Superior temporal gyrus (tissue), 1 donor: ENCODE measurements around the gene NOS2.
A peak's percentile ranks its signal among the peaks of the same experiment; 100 is the strongest.
"Not testable (repeated sequence)": the region's sequence is repeated elsewhere in the genome, so short reads cannot be mapped to it uniquely, and the experiment has no call there.

Source experiments
- DNase-seq: peaks from one replicate; pipeline ENCODE4 v3.0.0-alpha.2; 2016; ENCODE audit errors: extremely low spot score

Gene NOS2

DNA sequence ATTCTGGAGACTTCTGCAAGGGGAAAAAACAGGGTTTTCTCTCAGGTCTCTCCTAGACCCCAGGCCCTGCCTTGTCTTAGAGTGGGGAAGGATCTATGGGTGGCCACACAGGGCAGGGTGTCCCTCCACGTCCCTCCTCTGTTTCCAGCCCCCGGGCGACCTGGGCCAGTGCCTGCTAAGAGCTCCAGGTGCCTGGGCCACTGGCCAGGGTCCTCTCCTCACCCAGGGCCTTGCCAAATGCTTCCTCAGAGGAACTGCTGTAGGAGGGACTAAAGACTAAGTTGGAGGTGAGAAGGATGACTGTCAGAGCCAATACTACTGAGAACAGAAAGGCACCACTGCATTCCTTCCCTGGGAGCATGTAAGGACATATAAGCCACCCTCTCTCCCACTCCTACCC is 11.4 kb downstream of the NOS2 start:
- no peak for DNase-seq

- DNase-seq, result no peak
These were observed 16.6 kb downstream of the NOS2 start for GRCh38 chr17:27783440-27784350.

DNA sequence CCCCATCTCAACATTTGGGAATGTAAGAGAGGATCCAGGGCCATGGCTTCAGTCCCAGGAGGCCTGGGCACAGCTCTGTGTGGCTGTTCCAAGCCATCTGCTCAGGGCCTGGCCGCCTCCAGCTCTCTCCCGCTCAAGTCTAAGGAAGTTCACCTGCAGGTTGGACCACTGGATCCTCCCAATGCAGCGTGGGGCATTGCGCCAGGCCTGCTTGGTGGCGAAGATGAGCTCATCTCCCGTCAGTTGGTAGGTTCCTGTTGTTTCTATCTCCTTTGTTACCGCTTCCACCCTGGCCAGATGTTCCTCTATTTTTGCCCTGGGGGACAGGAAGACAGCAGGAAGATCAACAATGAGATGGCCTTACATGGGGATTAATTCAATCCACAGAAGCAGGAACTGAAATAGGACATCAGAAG is 17.5 kb downstream of the NOS2 start:
- DNase-seq, result no peak

DNA sequence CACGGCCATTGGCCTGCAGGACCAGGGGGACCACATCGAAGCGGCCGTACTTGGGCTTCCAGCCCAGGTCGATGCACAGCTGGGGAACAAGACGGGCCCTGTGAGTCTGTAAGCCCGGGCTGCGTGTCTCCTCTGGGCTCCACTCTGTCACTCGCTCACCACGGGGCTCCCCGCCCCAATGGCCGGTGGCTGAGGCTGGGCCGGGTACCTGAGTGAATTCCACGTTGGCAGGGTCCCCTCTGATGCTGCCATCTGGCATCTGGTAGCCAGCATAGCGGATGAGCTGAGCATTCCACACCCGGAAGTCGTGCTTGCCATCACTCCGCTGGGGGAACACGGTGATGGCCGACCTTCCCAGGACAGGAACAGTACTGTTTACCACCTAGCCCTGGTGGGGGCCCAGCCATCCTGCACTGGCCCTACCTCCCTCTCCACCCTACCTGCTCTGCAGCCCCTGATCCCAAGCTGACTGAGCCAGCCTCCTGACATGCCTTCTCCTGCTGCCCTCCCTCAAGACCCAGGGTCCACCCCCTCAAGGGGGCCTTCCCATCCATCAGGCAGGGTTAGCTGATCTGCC is 19.4 kb downstream of the NOS2 start:
- DNase-seq, result no peak

- no peak for DNase-seq
These were observed 20.1 kb downstream of the NOS2 start for GRCh38 chr17:27780092-27780827.

DNA sequence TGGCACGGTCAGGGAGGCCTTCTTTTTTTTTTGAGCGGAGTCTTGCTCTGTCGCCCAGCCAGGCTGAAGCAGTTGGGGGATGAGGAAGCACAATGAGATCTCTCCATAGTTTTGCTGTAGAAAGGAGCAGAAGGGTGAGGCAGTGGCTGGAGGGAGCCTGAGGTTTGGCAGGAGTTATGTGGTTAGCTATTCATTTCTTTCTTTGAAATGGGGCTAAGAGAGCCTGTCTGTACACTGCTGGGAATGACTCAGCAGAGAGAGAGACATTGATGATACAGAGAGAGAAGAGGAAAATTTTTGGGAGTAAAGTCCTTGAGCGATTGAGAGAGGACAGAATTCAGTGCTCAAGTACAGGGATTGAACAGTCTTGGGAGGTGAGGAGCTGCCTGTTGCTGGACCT is 22.1 kb downstream of the NOS2 start:
- no peak for DNase-seq

- DNase-seq, result no peak
These were observed 23.3 kb downstream of the NOS2 start for GRCh38 chr17:27776882-27777624.

DNA sequence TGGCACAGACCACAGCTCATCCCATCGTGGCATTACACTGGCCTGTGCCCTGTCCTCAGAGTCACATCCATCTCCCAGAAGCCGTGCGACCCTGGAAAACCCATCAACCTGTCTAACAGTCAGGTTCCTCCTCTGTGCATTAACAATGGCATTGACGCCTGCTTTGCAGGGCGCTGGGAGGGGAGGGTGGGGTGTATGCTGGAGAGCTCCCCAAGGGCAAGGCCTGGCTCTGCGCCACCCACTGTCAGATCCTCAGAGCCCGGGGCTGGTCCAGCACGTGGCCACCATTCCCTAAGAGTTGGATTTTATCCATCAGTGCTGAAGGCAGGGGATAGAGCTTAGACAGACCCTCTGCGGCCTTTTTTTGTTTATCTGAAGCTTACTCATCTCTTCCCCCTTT is 28.7 kb downstream of the NOS2 start:
- no peak for DNase-seq

DNA sequence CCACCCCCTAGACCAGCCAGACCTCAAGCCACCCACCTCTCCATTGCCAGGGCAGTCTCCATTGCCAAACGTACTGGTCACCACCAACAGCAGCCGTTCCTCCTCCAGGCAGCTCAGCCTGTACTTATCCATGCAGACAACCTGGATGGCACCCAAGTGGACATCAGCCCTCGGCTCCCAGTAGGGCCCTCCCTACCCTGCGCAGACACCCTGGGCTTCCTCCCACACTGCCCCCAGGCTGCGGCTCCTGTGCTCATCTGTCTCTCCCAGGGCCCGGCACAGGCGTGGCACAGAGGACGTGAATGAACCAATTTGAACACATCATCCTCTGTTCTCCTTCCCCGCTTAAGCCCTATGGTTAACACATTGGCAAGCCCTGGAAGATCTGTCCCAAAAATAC is 29.5 kb downstream of the NOS2 start:
- no peak for DNase-seq

DNA sequence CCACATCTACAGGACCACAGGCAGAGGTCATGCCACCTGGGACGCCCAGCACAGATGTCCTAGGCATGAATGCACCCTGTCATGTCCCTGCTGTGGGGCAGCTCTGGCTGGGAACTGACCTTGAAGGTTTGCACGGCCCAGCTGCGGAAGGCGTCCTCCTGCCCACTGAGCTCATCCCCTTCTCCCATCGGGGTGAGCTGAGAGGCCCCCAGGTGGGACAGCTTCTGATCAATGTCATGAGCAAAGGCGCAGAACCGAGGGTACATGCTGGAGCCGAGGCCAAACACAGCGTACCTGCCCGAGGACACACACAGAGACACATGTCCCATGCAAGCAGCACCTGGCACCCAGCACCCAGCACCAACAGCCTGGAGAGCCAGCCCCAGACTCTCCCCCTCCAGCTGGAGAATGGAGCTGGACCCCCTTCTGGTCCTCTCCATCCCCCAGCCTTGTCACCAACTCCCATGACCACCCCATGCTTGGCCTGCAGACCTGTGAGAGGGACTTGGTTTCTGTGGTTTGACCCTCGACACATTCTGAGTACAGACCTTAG is 31.4 kb downstream of the NOS2 start:
- DNase-seq, result no peak

- no peak for DNase-seq
These were observed 33.9 kb downstream of the NOS2 start for GRCh38 chr17:27766438-27766837.

- no peak for DNase-seq
These were observed 35.0 kb downstream of the NOS2 start for GRCh38 chr17:27765353-27765752.

- DNase-seq, result no peak
These were observed 35.7 kb downstream of the NOS2 start for GRCh38 chr17:27764589-27764988.

DNA sequence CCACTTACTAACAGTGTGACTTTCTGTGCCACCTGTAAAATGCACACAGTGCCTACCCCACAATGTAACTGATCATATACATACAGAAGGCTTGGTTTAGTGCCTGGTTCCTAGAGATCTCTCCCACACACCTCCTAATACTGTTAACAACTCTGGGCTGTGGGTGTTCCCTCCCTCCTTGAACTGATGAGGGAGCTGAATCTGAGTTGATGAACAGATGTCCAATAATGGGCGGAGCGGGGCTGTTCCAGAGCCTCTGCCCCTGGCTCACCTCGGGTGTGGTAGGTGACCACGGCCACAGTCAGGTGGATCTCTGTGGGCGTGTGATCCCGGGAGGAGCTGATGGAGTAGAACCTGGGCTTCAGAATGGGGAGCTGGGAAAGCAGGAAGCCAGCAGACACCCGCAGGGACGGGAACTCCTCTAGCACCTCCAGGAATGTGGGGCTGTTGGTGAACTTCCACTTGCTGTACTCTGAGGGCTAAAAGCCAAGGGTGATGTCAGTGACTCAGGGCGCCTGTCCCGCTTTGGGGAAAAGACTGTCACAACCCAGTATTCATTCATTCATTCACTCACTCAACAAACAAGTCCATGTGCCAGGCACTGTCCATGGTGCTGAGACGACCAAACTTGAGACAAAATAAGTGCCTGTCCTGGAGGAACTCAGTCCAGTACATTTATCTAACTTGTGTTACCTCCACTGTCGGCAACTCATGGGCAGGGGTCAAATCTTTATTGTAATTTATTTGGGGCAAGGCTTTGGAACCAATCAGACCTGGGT is 37.6 kb downstream of the NOS2 start:
- DNase-seq, result no peak

GRCh38 chr17:27760931-27761330 is 39.4 kb downstream of the NOS2 start:
- not testable (repeated sequence) for DNase-seq

DNA sequence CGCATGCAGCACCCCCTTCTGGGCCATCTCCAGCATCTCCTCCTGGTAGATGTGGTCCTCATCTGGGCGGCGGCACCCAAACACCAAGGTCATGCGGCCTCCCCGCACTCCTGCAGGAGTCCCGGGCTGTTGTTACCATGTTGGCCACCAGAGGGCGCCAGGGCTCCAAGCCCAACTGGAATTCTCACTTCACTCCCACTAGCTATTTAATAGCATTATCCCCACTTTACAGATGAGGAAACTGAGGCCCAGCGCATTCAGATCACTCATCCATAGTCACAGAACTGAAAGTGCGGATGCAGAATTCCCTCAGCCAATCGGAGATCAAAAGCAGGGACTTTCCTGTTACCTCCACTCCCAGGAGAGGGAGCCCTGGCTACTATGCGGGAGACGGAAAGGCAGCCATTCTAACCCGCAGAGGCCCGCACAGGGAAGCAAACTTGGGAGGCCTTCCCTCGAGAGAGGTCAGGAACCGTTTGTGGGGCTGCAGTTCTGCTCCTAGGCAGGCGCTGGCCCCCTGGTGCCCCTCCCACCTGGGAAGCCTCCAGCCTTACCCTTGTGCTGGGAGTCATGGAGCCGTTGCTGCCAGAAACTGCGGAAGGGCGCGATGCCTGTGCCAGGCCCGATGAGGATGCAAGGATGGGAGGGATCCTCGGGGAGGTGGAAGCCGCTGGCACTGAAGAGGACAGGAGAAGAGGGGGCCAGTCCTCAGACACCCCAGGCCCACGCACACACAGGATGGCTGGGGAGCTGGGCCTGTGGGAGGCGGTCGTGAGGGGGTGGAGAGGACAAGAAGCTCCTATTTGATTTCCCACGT is 40.1 kb downstream of the NOS2 start:
- peak; percentile 59 for DNase-seq

GRCh38 chr17:27759528-27759927 is 40.8 kb downstream of the NOS2 start:
- DNase-seq, result no peak

DNA sequence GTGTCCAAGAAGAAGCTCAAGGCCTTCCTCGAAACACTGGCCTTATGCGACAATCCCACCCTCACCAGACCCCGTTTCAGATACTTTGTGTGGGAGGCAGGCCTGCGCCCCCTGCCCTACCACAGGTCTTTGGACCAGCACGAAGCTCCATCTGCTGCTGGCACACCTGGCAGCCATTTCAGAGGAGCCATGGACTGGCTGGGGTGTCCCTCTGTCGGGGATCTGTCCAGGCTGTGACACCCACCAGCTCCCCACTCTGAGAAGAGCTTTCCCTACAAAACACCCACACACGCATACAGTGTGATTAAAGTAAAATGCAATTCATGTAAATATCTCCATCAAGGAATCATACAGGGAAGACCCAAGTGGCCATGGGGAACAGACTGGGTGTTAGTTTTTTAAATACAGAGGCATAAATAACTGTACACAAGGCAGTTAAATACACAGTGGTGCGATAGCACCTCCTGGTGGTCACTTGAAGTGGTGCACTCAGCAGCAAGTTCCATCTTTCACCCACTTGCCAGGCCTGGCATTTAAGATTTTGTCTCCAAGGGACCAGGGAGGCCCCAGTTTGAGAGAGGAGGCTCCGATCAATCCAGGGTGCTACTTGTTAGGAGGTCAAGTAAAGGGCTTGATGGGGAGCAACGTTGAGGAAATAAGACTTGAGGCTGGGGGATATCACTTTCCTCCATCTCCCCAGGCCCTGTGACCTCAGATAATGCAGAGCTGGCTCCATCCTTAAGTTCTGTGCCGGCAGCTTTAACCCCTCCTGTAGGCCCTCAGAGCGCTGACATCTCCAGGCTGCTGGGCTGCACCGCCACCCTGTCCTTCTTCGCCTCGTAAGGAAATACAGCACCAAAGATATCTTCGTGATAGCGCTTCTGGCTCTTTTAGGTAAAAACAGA is 43.6 kb downstream of the NOS2 start:
- DNase-seq, result peak; percentile 77
